B cell (primary cell): ENCODE measurements around the gene CIITA. TPM values are rescaled to one million over a fixed set of nuclear protein-coding genes. Genes with fewer than 3 reads are reported as not detected.

Source experiments
- ATAC-seq: fragments of 200-7000 bp; cut with Tn5 transposase; one replicate; pipeline ENCODE4 v1.10.0; 2021; ENCODE audit warnings: low read depth, mild to moderate bottlenecking, moderate number of reproducible peaks, moderate library complexity
- CTCF ChIA-PET: fragments of 350-600 bp; sonication (Branson Sonifier 250); formaldehyde crosslinking; loops from one replicate; lab custom pipeline; 2021; ENCODE audit warnings: antibody characterized with exemption, inconsistent platforms; lab: Charles Lee
- POLR2A ChIA-PET: fragments of 350-600 bp; sonication (Branson Sonifier 250); formaldehyde crosslinking; loops from one replicate; lab custom pipeline; 2021; ENCODE audit warnings: antibody characterized with exemption; lab: Charles Lee
- DNase-seq: peaks from one replicate; pipeline ENCODE4 v3.0.0; 2013
- H2AFZ ChIP-seq: 2 replicates; pipeline ENCODE4 v1.6.1; 2012; ENCODE audit warnings: mild to moderate bottlenecking, low read depth, low read length; ENCODE audit not compliant: insufficient read depth, poor library complexity, severe bottlenecking
- H3K27ac ChIP-seq, 2 donors: 1 replicate in 1 of 2; 2 replicates in 1 of 2; pipeline ENCODE4 v1.5.1; 2012 to 2013; ENCODE audit warnings: low read length in 2 of 2, mild to moderate bottlenecking in 2 of 2, moderate library complexity in 1 of 2
- H3K27me3 ChIP-seq, 4 experiments: fragments of 200-600 bp in 1 of 4; sonication (generic) in 1 of 4; replicated peaks in 1 of 4; 1 replicate in 2 of 4; 2 replicates in 2 of 4; pipeline versions ENCODE4 v1.6.1 to v1.7.0; 2013 to 2016; ENCODE audit warnings: low read length in 3 of 4, mild to moderate bottlenecking in 2 of 4, mixed read lengths in 1 of 4, moderate library complexity in 1 of 4; ENCODE audit not compliant: insufficient read depth in 4 of 4, control insufficient read depth in 3 of 4; ENCODE audit errors: control extremely low read depth in 1 of 4
- H3K36me3 ChIP-seq, 2 experiments: replicated peaks in 1 of 2; 1 replicate in 1 of 2; 2 replicates in 1 of 2; pipeline versions ENCODE4 v1.6.1 to v1.7.1; 2013; ENCODE audit warnings: low read length in 1 of 2; ENCODE audit not compliant: insufficient read depth in 2 of 2, control insufficient read depth in 1 of 2; ENCODE audit errors: control extremely low read depth in 1 of 2, extremely low read depth in 1 of 2
- H3K4me1 ChIP-seq, 2 donors: fragments of 200-600 bp in 1 of 2; sonication (generic) in 1 of 2; 1 replicate in 1 of 2; 2 replicates in 1 of 2; pipeline versions ENCODE4 v1.5.1 to v1.6.1; 2013 to 2017; ENCODE audit warnings: low read length in 2 of 2; ENCODE audit not compliant: control insufficient read depth in 2 of 2, insufficient read depth in 2 of 2
- H3K4me2 ChIP-seq: replicated peaks from 2 replicates; pipeline ENCODE3; 2012; ENCODE audit warnings: mild to moderate bottlenecking, low read depth, low read length; ENCODE audit not compliant: poor library complexity, severe bottlenecking
- H3K4me3 ChIP-seq, 5 experiments: fragments of 200-600 bp in 1 of 5; sonication (generic) in 1 of 5; 1 replicate in 3 of 5; 2 replicates in 2 of 5; pipeline versions ENCODE4 v1.5.1 to v1.7.0; 2011 to 2016; ENCODE audit warnings: low read length in 4 of 5, mild to moderate bottlenecking in 4 of 5, low read depth in 2 of 5, control low read depth in 1 of 5, moderate library complexity in 1 of 5; ENCODE audit not compliant: insufficient read depth in 1 of 5; ENCODE audit errors: control extremely low read depth in 1 of 5, extremely low read depth in 1 of 5
- H3K79me2 ChIP-seq: fragments of 200-600 bp; sonication (generic); one replicate; pipeline ENCODE4 v1.6.0; 2016; ENCODE audit warnings: low read length; ENCODE audit not compliant: control insufficient read depth, insufficient read depth
- H3K9ac ChIP-seq: fragments of 200-600 bp; sonication (generic); 2 replicates; pipeline ENCODE4 v1.6.1; 2017; ENCODE audit warnings: mild to moderate bottlenecking, low read length, moderate library complexity
- H3K9me3 ChIP-seq, 3 donors: one replicate each; pipeline versions ENCODE4 v1.6.1 to v1.7.1; 2013; ENCODE audit warnings: low read length in 2 of 3; ENCODE audit not compliant: control insufficient read depth in 2 of 3, insufficient read depth in 1 of 3; ENCODE audit errors: control extremely low read depth in 1 of 3
- H4K20me1 ChIP-seq: 2 replicates; pipeline ENCODE4 v1.6.0; 2012; ENCODE audit warnings: mild to moderate bottlenecking, low read length; ENCODE audit not compliant: insufficient read depth, control insufficient read depth, poor library complexity, severe bottlenecking
- H3K27ac Mint-ChIP-seq: one replicate; pipeline ENCODE4 v1.8.0; 2021; ENCODE audit warnings: mixed read lengths
- H3K27me3 Mint-ChIP-seq: one replicate; pipeline ENCODE4 v1.8.0; 2021; ENCODE audit warnings: mixed read lengths
- H3K4me1 Mint-ChIP-seq: one replicate; pipeline ENCODE4 v1.8.0; 2021; ENCODE audit warnings: mixed read lengths
- H3K4me3 Mint-ChIP-seq: one replicate; pipeline ENCODE4 v1.8.0; 2021; ENCODE audit warnings: mixed read lengths
- H3K9me3 Mint-ChIP-seq: one replicate; pipeline ENCODE4 v1.8.0; 2022; ENCODE audit warnings: mixed read lengths; ENCODE audit not compliant: insufficient read depth
- EZH2 ChIP-seq: IDR thresholded peaks from 2 replicates; pipeline ENCODE4 v1.6.1; 2012; ENCODE audit warnings: borderline replicate concordance, low read depth, mild to moderate bottlenecking, moderate library complexity, low read length; ENCODE audit not compliant: insufficient read depth, poor library complexity, severe bottlenecking
- WGBS: methylation state at CpG from one replicate; pipeline ENCODE4 v1.1.5; 2013; ENCODE audit warnings: missing lambda C conversion rate; ENCODE audit not compliant: insufficient coverage; 5-methylcytosine and 5-hydroxymethylcytosine counted together
- intact Hi-C: fragments of 100-400 bp; cut with micrococcal nuclease; formaldehyde crosslinking; loops from one replicate; pipeline ENCODE4 v1.10.0; 2022
- polyA plus RNA-seq: library from polyadenylated mRNA; depleted of rRNA; stranded (reverse); fragments of >200 nt; gene quantifications from 2 replicates; pipeline ENCODE4 v1.2.3, GENCODE V29; 2012
- total RNA-seq, 2 donors: library from RNA; stranded (reverse); fragments of 120-200 nt in 1 of 2; gene quantifications; 1 replicate in 1 of 2; 2 replicates in 1 of 2; pipeline versions ENCODE4 v1.2.3 to v1.2.4, GENCODE V29; 2013 to 2022
- TF ChIP-seq, protein P1 (sequence below): fragments of 200-600 bp; IDR thresholded peaks from one replicate; pipeline ENCODE4 v1.8.0; 2022; ENCODE audit warnings: antibody characterized with exemption, mild to moderate bottlenecking

CIITA gene
- total and polyA plus RNA-seq, 2 donors (not counting 1 experiment from before 2014, with no cell fraction given), result 632 to 719 TPM

- H3K36me3 ChIP-seq, result no peaks in the 10 kb centered on the region
- POLR2A ChIA-PET, result interaction anchor here (0.5 to 1.6 kb wide), 4 partner anchors 9 to 623 kb away, joined by 3 to 5 read pairs (median 3); no protein-coding TSS in a partner anchor
- peak overlapping the region; percentile 90 for H3K4me3 Mint-ChIP-seq
- 21% methylated on average over 6 of the region's 14 CpGs for WGBS
- peaks cover 69 to 79% of the 10 kb centered on the region in 2 donors for H3K4me1 ChIP-seq
- peak overlapping the region; percentile 54 to 83 for H3K27ac ChIP-seq
- peak overlapping the region; percentile 92 for H3K4me2 ChIP-seq
- H3K9me3 Mint-ChIP-seq, result no peaks in the 10 kb centered on the region
- H3K79me2 ChIP-seq, result peaks cover 72% of the 10 kb centered on the region
- peaks cover 78% of the 10 kb centered on the region for H3K4me1 Mint-ChIP-seq
- no peak for TF ChIP-seq EZH2
- no peaks in the 10 kb centered on the region for H3K9me3 ChIP-seq
- H3K4me3 ChIP-seq, result peak overlapping the region; percentile 64 to 91 (median 77)
- intact Hi-C loops, result no loop called here
- peaks cover 47% of the 10 kb centered on the region for H4K20me1 ChIP-seq
- ATAC-seq, result no peak
- DNase-seq, result peak; percentile 28
- peak overlapping the region; percentile 90 for H3K9ac ChIP-seq
- CTCF ChIA-PET, result interaction anchor here (1.0 to 3.9 kb wide), 4 partner anchors 9 to 770 kb away, joined by 3 to 21 read pairs (median 7); no protein-coding TSS in a partner anchor
- H2AFZ ChIP-seq, result peak overlapping the region; percentile 76
- H3K27me3 Mint-ChIP-seq, result no peaks in the 10 kb centered on the region
- peak overlapping the region; percentile 80 for H3K27ac Mint-ChIP-seq
- H3K27me3 ChIP-seq, result no peaks in the 10 kb centered on the region
Measured at GRCh38 chr16:10945065-10945787, 68.2 kb downstream of the CIITA start.

- ATAC-seq (no peak), DNase-seq (no peak)
- Histone ChIP-seq H3K4me3 (no peak overlapping the region), H3K27ac (peak overlapping the region in 1 of 2 donors; percentile 15), H3K36me3 (peaks cover 0 to 5% of the 10 kb centered on the region in 2 experiments), H3K9me3 (no peaks in the 10 kb centered on the region), H3K9ac (no peak overlapping the region), H4K20me1 (peaks cover 47% of the 10 kb centered on the region), H3K4me2 (peak overlapping the region; percentile 92), H3K79me2 (peaks cover 73% of the 10 kb centered on the region), H3K4me1 (peaks cover 61 to 74% of the 10 kb centered on the region in 2 donors), H2AFZ (no peak overlapping the region), H3K27me3 (no peaks in the 10 kb centered on the region)
- TF ChIP-seq, protein P1, sequence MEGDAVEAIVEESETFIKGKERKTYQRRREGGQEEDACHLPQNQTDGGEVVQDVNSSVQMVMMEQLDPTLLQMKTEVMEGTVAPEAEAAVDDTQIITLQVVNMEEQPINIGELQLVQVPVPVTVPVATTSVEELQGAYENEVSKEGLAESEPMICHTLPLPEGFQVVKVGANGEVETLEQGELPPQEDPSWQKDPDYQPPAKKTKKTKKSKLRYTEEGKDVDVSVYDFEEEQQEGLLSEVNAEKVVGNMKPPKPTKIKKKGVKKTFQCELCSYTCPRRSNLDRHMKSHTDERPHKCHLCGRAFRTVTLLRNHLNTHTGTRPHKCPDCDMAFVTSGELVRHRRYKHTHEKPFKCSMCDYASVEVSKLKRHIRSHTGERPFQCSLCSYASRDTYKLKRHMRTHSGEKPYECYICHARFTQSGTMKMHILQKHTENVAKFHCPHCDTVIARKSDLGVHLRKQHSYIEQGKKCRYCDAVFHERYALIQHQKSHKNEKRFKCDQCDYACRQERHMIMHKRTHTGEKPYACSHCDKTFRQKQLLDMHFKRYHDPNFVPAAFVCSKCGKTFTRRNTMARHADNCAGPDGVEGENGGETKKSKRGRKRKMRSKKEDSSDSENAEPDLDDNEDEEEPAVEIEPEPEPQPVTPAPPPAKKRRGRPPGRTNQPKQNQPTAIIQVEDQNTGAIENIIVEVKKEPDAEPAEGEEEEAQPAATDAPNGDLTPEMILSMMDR, result no peak
- TF ChIP-seq EZH2, result no peak
- POLR2A ChIA-PET, result interaction anchor here (0.5 to 0.7 kb wide), 3 partner anchors 67 to 682 kb away, joined by 3 to 9 read pairs (median 4); no protein-coding TSS in a partner anchor
- Mint-ChIP-seq H3K4me3 (peak overlapping the region; percentile 90), H3K27ac (peak overlapping the region; percentile 82), H3K27me3 (no peaks in the 10 kb centered on the region), H3K9me3 (no peaks in the 10 kb centered on the region), H3K4me1 (peaks cover 78% of the 10 kb centered on the region)
- intact Hi-C loops, result no loop called here
- CTCF ChIA-PET, result interaction anchor here (3.9 kb wide), 1 partner anchor 18 kb away, joined by 21 read pairs; no protein-coding TSS in a partner anchor
- whole genome bisulfite sequencing, result 81% methylated on average over 2 of the region's 5 CpGs
Measured at GRCh38 chr16:10946308-10946707, 69.3 kb downstream of the CIITA start.
